PC-3 (cell line): ENCODE results near the gene KCNJ10.

Experiments used
- CTCF ChIP-seq: fragments of 300-600 bp; sonication (generic); conservative IDR thresholded peaks from 2 replicates; pipeline ENCODE4 v1.5.1; 2017; ENCODE audit warnings: antibody characterized with exemption, low read depth, mild to moderate bottlenecking, low read length
- EZH2 ChIP-seq: fragments of 300-600 bp; sonication (generic); IDR thresholded peaks from one replicate; pipeline ENCODE4 v1.6.1; 2017; ENCODE audit warnings: antibody characterized with exemption, mild to moderate bottlenecking, low read length; ENCODE audit not compliant: unreplicated experiment
- EZH2phosphoT487 ChIP-seq: fragments of 300-600 bp; sonication (generic); IDR thresholded peaks from 2 replicates; pipeline ENCODE4 v1.6.1; 2018; ENCODE audit warnings: mild to moderate bottlenecking, antibody characterized with exemption, low read length, borderline replicate concordance

DNA sequence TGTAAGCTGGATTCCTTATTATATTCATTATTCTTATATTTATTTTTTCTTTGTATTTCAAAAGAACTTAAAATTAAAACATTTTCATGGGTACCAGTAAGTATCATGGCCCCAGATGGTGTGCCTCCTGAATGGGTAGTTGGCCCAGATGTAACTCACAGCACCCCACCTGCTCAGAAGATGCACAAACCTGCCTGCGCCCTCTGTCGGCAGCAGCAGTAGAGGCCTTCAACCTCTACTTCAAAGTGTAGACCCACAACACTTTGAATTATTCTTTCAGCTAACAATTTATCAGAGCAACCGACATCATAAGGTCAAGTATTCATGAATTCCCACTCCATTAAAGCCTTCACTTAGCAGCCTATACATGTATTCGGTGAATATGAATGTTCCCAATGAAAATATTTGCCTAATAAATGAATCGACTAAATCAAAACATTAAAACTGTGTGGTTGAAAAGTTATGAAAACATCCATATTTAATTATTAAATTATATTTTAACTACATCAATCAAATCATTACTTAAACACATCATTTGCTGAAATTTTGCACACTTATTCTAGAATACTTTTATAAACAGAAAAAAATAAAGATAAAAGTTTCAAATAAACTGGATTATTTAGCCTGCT is 63.5 kb downstream of the KCNJ10 start:
- TF ChIP-seq CTCF, result peak; percentile 97
- no peak for TF ChIP-seq EZH2phosphoT487
- TF ChIP-seq EZH2, result no peak
